Activated CD8-positive, alpha-beta memory T cell treated with anti-CD3 and anti-CD28 coated beads for 4 hours (primary cell): ENCODE results near the gene PTPN14.

Experiments
- DNase-seq, 2 donors: peaks; one replicate each; pipeline ENCODE4 v3.0.0-alpha.2; 2020; ENCODE audit warnings: low read depth in 2 of 2

The PTPN14 gene

DNA sequence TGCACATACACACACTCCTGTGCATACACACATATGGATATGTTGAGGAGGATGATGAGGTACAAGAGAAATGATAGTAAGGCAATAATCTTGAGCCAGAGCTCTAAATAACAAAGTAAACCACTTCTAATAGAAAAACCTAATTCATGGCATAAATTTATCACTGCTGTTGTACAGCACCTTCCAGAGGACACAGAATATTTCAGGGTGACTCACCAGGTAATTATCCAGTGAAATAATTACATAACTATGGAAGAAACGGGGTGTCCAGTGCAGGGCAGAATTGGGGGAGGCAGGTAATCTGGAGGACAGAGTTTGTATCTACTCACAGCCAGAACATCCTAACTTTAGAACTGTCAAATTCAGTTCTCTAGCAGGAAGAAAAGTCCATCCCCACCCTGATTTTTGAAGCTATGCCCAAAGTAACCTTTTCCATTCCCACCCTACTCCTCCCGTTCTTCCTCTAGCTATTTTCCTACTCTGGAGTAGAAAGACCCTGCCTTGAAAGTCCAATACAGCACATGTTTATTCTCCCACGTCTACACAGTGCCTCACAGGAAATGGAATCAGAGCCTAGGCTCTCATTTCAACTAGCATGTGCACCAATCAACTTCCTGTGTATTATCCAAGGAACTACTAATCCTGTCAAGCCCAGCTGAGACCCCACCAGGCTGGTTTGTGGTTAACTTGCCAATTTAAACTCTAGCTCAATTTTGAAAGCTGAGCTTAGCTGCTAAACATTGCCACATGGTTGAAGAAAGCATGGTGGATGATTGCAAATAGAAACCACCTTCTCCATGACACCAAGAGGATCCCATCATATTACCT is 96.6 kb downstream of the PTPN14 start:
- DNase-seq = no peak

DNA sequence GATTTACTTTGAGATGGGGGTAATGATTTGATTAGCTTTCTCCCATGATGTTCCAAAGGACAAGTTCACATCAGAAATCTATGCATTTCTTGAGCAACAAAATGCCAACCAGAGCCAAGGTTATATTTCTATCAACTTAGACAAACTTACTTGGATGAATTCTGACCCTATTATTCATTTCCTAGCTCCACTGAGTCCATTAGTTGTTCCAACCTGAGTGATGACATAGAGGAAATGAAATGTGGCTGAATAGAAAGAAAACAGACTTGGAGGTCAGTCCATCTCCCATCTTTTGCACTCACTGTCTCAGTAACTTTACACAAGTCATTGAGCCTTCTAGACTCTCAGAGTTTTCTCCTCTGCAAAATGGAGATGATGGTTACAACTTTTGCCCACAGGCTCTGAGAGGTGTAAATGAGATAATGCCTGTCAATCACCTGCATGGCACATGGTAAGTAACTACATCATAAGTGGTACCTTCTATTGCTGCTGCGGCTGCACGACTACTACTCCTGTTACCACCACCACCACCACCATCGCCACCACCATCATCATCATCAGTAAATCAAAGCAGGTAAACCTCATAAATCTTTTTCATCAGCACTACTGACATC is 98.2 kb downstream of the PTPN14 start:
- no peak for DNase-seq

DNA sequence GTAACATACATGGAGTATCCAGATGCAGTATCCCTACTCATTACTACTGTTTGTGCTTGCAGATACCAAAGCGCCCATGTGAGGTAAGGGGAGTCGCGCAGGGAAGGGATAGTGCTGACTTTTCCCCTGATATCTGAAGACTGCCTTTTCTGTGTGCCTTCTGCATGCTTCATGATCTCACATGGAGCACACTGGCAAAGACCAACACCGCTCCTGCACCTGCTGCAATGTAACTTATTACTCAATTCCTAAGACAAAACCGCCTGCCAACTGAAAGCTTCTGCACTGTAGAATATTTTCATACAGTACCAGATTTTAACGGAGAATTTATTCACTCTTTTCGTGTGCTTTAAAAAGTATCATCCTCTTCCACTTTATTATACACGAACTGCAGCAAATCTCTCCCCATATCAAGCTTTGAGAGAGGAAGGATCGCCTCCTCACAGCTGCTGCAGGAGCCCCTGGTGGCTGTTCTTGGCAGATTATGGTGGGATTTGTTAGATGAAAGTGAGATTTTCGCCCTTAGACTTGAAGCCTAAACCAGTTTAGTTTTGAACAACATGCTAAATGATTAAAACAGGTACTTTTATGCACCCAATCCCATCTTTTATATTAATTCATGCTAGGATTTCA is 99.1 kb downstream of the PTPN14 start:
- DNase-seq = no peak

DNA sequence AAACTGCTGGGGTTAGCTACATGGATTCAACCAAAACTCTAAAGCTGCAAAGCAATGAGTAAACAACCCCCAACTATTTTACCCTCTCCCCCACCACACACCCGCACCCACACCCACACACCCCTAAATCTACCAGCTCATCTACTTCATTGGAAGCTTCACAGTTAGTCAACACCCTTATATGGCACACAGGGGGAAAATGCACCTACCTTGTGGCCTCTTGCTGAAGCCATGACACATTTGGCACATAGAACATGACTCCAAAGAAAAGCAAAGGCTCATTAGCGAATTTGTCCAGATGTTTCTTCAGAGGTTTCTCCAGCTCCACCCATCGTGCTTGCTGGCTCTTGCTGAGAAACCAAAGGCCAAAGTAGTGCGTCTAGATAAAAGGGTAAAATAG is 99.8 kb downstream of the PTPN14 start:
- no peak for DNase-seq

DNA sequence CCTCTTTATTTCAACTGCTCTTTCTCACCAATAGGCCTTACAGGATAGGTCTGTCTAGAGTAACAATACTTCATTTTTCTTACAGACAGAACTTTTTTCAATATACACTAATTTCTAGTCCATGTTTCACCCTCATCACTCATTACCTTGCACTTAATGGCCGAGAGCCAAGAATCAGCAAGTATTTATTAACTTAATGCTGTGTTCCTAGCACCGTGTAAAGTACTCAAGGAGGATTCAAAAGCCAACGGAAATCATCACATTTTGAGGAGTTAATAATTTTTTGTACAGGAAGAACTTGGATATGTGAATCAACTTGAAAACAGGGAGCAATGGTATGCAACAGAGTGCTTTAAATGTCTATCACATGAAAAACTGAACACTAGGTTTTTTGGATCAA is 102.0 kb downstream of the PTPN14 start:
- no peak for DNase-seq

DNA sequence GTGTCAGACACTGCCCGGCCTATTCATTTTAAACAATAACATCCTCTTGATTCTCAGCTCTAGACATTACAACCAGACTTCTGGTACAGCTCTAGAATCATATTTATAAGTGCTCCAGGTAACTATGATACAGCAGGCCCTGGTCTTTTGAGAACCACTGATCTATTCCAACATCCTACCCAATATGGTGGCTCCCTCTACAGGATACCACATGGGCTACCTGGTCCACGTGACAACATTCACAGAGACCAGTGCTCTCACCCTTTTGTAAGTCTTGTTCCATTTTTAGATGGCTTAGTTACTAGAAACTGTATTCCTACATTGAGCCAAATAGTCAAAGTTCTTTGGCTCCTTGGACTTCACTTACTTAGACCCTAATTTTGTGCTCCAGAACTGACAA is 102.9 kb downstream of the PTPN14 start:
- DNase-seq = no peak

DNA sequence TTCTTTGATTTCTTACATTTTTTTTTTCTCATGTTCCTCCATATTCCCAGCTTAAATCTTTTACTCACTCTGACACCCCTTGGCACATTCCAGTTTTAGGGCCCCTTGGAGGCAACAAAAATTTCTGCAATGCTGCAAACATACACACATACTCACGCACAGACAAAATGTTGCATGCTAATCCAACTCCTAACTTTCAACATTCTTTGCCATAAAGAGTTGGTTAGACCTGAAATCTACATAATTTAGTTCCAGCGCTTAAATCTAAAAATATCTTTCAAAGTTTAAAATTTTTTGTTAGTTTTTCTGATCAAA is 103.9 kb downstream of the PTPN14 start:
- DNase-seq = no peak

DNA sequence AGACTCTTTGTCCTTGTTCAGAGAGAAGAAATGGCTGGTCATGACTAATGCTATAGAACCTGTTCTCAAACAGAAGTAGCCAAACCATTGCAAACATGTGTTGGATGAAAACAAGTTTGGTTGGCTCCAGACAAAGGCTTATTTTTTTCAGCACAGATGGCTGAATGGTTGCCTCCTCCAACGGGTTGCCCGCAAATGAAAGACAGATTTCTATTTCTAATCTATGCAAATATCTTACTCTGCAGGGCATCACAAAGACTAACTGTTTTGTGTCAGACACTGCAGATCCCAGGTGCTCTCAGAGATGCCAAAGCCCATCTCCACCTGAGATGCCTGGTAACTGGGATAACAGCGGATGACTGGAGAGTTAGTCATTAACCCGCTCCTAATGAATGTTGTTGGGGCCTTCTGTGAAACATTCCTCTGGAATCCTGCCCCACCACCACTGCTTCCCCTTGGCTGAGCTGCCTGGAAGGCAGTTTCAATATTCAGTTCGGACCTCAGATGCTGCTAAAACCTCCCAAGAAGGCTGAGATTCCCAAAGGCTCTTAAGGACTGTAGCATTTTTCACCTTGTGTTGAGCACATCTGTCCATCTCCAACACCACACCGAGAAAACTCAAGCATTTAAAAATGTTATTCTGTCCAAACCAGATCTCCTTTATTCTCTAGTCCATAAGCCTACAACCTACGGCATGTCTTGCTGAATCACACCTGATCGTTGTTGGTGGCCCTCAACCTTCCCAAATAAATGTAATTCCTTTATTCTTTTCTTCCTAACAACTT is 104.4 kb downstream of the PTPN14 start:
- no peak for DNase-seq

DNA sequence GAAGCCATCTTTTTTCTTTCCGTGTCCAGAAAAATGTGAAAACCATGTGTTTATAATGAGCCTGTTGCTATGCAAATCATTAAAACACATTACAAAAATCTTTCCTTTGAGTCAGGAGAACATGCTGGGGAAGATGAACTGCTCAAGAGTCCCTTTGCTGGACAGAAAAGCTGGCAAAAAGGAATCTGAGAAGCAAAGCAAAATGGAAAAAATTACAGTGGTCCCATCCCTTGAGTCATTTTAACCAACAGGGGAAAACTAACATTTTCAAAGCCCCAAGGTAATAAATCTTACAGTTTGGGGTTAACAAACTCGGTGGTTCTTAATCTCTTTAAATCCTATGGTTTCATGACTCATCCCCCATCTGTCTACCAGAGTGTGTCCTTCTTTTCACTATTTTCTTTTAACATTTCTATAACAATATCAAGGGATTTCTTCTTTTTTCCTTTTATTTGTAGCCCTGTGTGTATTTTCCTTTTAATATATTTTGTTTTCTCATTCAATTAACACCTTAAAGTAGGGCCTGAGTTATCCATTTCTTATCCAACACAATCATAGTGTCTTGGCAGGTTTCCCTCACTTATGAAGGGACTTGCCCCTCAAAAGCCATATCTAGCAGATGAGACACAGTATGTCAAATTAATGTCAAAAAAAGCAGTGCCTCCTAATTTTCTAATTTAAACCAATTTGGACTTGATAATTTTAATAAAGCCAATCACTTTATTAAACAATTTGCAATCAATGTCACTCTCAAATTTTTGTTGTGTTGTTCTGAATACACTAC is 105.4 kb downstream of the PTPN14 start:
- DNase-seq = no peak

DNA sequence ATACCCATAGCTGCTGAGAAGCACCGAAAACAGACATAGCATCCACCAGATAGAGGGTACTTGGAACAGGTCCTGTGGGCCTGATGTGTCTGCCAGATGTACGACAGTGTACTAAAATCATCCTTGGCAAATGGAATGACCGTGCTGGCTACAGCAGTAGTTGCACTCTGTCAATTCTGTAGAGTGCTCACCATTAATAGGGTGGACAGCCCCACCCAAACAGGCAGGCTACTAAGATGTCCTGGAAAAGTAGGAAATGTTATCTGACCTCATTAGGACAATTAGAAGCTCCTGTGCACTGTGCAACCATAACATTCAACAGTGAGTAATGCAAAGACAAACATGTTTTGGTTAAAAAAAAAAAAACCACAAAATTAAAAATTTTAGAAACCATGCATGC is 106.2 kb downstream of the PTPN14 start:
- no peak for DNase-seq

DNA sequence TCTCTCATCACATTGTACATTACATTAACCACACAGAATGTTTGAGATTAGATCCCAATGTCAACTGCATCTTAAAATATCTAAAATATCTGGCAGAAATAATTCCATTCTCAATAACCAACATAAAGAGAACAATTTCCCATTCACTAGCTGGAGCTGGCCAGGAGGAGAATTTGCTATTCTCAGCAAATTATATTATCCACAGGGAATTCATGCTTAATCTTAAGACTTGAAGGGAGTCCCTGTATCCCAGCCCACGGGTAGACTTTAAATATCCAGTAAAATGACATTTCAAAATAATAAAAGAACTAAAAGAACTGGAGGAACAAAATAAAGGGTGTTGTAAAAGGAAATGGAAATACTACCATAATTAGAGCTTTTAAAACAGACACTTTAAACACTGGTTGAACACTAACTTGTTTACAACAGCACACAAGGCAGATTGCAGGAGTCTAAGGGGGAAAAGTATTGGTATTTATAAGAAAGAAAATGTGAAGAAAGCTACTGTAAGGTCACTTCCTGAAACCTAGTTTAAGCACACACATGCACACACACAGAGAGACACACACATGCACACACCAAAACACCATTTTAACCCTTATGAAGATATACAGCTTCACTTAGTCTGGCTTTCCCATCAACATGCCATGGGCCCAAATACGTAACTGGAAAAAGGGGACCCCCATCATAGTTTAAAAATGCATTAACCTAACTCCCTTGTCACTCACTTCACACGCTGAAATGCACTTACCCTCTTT is 107.0 kb downstream of the PTPN14 start:
- no peak for DNase-seq

DNA sequence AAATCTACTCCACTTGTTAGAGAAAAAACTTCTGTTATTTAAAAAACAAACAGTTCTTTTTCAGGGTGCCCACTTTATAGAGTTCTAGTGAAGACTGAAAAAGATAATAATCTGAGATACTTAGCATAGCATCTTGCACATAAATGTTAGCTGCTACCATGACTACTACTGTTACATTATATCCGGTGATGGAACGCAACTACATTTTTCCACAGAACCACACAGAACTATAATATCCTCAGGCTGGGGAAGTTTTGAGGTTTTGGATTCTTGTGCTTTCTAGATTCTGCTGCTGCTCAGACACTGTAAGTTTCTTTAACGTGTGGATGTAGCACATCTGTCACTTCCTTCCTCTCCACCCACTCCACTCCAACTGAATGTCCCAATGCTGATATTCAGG is 110.3 kb downstream of the PTPN14 start:
- no peak for DNase-seq

DNA sequence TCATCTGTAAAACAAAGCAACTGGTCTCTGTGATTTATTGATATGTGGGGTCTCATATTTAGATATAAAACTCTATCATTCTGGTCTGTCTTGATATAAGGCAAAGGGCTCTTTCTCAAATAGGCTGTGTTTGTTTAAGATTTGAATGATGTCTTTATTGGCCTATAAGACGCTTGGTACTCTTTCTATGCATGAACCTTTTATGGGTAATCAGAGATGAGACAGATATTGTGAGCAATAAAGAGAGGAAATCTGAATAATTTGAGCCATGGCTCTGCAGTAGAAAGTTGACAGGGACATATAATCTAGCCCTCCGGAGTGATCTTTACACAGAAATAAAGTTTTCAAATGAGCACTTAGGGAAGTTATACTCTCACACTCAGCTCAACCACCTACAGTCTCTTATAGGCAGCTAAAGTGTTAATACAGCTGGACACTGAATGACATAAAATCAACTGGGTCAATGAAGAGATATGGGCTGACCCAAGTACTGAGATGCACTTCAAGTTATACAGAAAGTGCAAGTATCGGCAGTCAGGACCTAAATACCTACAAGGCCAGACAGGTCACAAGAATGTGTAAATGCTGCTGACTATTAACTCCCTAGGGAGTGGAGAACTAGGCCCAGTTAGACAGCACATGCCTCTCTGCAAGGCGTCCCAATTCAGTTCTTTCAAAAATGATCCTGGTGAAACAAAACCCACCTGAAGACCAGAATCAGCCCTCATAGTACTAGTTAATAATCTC is 111.0 kb downstream of the PTPN14 start:
- no peak for DNase-seq

DNA sequence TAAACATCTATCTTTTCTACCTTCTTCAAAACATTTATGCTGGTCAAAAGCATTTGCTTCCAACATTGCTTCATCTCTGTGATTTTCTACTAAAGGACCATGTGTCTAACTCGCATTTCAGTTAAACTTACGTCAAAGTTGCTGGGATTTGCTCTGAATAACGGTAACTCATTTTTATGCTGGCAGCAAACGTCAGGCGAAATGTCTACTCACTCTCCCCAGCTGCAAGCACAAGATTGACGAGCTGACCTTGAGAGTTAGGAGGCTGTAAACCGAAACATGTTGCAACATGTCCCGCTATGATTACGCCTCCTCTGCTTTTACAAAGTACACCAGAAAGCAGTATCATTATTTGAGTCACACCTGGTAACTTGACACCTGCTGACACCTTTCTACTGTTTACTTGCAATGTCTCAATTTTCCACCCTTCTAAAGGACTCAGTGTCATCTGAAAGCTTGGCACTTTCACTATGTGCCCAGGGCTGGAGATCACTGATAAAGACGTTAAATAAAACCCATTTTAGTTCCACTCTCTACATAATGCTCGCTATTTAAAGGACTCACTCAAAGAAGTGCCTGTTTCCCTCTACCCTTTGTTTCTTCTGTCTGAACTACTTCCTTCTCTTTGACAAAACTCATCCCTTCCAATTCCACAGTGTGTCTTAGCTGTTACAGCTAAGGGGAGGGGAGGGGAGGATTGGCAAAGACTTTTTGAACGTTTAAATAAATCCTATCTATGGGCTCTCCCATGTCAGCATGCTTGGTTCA is 111.9 kb downstream of the PTPN14 start:
- no peak for DNase-seq

DNA sequence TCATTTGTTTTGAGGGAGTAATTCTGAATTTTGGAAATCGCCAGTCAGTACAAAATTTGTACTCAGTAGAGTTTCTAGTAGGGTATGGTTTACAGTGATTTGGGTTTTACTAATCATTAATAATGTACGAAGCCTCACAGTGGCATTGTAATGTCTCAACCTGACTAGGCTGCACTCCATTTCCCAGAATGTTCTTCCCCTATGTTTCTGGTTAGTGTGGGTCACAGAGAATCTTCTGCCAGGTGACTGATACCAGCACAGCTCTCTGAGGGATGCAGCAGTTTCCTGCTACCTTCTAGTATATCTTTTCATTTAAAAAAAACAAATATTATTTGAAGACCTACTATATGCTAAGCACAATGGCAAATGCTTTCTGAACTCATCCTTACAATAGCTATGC is 112.9 kb downstream of the PTPN14 start:
- DNase-seq = no peak

DNA sequence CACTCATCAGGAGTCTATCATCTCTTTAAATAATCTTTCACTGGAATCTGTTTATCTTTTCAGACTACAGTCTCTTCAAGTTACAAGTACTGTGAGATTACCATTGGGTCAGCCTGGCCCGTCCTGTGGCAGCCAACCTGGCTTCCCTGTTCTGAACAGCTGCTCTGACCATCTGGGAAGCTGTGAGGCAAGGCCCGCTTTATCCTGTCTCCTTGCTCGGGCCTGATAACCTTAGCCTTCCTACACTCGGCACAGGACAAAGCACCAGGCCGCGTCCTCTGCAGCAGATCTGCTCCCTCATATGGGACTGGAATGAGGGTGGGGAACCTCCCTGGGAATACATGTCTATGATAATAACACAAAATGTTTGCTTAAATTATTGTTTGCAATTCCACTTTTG is 113.3 kb downstream of the PTPN14 start:
- DNase-seq = no peak

DNA sequence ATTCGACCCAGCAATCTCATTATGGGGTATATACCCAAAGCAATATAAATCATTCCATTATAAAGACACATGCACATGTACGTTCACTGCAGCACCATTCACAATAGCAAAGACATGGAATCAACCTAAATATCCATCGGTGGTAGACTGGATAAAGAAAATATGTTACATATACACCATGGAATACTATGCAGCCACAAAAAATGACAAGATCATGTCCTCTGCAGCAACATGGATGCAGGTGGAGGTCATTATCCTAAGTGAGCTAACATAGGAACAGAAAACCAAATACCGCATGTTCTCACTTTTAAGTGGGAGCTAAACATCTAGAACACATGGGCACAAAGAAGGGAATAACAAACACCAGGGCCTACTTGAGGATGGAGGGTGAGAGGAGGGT is 115.5 kb downstream of the PTPN14 start:
- DNase-seq = no peak

DNA sequence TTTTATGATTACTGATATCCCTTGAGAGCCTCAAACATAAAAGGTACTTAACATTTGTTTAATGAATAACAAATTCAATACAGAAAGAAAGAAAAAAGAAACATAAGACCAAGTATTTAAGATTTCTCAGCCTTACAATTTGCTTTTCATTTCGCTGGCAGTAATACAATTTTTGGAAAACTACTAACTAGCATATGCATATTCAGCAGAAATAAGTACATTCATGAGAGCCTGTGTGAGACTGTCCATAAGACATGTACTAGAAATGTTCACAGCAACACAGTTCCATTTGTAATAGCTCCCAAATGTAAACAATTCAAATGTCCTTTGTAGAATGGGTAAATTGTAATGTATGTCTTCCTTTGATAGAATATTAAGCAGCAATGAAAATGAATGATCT is 119.2 kb downstream of the PTPN14 start:
- DNase-seq = no peak

DNA sequence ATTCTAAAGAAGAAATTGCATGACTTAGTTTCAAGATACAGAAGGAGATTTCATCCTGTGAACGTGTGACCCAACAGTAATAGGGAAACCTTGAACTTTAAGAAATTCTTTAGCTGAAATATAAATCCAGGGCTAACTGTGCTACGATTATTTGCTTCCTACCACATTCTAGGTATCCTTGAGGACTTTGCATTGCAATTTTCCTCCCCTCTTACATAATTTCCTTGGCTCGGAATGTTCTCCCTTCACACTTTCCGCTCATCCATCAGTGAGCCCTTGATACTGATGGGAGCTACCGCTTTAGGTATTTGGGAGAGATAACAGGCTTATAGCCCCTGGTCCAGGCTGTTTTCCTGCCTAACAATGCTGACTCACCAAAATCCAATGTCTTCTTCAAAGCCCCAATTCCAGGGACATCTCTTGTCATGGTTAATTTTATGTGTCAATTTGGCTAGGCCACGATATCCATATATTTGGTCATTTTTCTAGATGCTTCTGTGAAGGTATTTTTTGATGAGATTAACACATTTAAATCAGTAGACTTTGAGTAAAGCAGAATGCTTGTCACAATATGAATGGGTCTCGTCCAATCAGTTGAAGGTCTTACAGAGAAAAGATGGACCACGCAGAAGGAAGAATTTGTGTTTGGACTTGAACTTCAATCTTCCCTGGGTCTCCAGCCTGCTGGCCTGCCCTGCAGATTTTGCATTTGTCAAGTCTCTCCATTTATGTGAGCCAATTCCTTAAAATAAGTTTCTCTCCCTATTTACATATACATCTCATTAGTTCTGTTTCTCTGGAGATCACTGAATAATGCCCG is 121.2 kb downstream of the PTPN14 start:
- DNase-seq = no peak
